ENCODE results near the gene EPB41L2.

GRCh38 chr6:131093334-131093733 lies 30.3 kb upstream of the EPB41L2 start:
- TF ChIP-seq CTCF (IDR thresholded peaks at IDR 0.05) (no peak), POLR2A (IDR thresholded peaks at IDR 0.05) (no peak)
